HG02642 (cell line): Measurements from ENCODE around the gene QTRT2.

ENCODE experiments used
- ATAC-seq: cut with Tn5 transposase; IDR thresholded peaks from one replicate; pipeline ENCODE4 v1.9.1; 2021; ENCODE audit warnings: mild to moderate bottlenecking; ENCODE audit not compliant: unreplicated experiment, poor library complexity

The QTRT2 gene

DNA sequence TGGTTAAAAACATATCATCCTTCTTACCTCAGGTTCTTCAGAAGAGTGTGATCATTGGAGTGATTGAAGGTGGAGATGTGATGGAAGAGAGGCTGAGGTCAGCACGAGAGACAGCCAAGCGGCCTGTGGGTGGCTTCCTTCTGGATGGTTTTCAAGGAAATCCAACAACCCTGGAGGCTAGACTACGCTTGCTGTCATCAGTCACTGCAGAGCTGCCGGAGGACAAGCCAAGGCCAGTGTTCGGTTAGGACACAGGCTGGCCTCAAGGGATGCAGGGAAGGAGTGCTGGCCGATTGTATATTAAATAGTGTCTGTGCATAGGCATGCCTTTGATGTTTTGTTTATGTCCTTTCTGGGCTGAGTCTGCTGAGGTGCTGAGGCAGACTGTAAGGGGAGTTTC lies 20.2 kb downstream of the QTRT2 start:
- no peak for ATAC-seq

DNA sequence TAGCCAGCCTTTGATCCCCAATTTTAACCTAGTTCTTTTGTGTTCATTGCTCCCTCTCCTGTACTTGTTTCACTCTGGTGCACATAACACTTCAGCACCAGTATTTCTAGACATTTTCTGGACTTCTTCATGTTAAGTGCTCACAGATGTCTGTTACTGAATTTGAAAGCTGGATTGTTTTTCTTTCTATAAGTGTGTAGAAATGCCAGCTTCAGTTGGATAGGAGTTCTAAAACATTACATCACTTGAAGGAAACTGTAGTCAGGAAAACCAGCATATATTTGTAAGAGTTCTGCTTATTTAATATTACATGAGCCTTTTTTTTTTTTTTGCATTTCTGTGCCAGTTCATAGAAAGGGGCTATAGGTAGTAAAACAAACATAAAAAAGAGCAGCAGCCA lies 21.6 kb downstream of the QTRT2 start:
- no peak for ATAC-seq

DNA sequence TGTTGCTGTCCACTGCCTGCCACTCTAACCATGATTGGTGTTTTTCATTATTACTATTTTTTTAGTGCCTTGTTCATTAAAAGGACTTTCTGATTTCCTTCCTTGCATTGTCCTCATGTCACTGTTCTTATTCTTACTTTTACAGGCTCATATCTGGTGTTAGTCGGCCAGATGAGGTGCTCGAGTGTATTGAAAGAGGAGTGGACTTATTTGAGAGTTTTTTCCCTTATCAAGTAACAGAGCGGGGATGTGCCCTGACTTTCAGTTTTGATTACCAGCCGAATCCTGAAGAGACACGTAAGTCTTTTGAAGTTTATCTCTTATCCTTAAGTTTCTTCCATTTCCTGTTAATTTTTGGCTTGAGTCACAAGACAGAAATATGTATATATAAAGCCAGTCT lies 23.2 kb downstream of the QTRT2 start:
- no peak for ATAC-seq

DNA sequence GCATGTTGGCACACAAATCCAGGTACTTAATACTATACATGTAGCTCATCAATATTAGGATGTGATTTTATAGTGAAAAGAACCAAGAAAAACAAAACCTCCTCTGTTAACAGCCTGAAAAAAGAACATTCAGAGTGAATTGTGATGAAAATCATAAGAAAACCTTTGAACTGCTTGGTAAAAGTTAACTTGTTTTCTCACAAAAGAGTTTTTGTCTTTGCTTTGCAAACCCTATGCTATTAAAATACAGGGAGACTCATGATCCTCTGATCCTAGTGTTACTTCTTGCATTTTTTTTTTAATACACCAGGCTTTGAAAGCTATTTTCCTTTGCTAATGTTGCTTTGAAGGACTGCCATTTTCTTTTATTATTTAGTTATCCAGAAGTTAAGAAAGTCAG lies 23.7 kb downstream of the QTRT2 start:
- ATAC-seq, result no peak

DNA sequence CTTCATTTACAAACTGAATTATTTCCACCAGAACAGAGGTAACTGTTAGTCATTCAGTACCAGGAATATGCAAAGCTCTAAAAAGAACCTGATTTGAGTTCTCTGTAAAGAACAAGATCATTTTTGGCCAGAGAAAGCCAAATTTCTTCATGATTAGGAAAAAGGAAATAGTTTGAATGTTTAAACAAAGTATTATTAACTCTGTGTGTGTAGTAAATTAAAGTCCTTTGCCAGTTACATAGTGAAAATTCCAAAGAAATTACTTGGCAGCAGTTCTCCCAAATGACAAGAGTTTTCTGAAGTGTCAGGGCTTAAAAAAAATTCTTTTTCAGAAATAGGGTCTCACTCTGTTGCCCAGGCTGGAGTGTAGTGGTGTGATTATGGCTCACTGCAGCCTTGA lies 24.5 kb downstream of the QTRT2 start:
- no peak for ATAC-seq

DNA sequence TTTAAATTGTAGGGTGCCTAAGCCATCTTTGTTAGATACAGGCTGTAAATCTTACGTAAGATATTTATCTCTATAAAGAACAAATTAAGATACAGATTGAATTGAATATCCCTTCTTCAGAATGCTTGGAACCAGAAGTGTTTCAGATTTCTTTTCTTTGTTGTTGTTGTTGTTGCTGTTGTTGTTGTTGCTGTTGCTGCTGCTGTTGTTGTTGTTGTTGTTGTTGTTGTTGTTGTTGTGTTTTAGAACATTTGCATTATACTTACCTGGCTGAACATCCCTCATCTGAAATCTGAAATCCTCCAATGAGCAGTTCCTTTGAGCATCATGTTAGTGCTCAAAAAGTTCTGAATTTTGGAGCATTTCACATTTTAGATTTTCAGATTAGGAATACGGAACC lies 26.6 kb downstream of the QTRT2 start:
- no peak for ATAC-seq

DNA sequence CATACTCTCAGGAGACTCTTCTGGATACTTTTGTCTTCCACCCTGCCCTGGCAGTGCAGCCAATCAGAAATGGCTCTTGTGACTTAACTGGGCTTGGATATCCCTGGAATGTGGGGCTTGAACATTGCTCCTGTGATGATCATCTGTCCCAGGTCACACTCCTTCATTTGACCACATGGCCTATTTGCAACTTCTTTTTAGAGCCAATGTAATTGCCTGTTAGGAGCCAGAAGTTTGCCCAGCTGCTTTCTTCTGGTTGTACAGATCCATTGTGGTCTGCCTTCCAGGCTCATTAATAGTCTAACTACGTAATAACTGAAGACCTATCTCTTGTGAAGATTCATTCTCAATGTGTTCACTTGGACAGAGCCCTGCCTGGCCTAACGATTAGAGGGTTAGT lies 29.8 kb downstream of the QTRT2 start:
- no peak for ATAC-seq

DNA sequence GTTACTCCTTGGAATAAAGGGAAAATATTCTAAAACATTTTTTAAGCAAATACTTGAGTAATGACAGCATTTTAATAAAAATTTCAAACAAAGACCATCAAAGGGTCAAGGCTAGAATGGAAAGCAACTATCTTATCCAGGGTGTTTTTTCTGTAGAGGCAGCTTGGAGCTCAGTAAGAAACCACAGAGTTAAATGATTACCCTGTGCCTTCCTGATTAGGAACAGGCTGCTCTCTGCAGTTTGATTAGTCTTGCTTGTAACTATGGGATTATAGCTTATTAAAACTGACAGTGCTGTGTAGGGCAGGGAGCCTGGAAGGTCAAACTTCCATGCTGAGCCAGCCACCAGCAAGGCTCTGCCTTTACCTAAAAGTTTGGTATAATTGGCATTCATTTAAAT lies 33.1 kb downstream of the QTRT2 start:
- no peak for ATAC-seq

DNA sequence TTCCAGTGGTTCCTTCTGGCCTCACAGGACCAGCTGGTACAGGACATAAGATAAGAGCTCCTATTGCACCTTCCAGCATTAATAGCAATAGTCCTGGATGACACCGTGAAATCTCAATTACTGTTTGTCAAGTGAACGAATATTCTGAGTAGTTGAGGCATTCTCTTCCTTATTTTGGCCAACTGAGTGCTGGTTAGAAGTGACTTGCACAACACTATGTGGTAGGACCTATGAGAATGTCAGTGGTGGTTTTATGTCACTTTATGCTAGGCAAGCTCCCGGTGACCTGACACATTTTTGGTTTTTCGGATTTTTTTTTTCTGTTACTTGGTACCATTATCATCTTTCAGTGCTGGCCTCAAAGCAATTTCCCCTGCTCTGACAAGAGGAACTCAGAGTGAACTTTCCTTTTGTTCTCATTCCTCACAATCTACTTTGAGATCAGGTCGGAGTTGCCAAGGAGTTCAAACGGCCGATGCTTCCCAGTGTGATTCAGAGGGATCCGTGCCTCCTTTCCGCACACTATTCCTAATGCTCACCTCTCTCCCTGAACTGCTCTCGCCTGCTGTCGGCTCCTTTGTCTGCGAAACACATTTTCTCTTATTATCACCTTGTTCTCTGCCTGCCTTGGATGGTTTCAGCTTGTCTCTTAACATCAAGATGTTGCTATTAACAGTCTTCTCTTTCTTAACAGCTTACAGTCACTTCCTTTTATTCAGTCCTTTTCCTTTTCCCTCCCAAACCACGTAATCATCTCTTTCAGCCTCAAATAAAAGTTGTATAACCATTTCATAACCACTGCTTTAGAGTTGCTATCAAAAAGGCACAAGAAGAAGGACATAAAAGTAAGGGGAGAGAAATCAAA lies 35.8 kb downstream of the QTRT2 start:
- no peak for ATAC-seq

DNA sequence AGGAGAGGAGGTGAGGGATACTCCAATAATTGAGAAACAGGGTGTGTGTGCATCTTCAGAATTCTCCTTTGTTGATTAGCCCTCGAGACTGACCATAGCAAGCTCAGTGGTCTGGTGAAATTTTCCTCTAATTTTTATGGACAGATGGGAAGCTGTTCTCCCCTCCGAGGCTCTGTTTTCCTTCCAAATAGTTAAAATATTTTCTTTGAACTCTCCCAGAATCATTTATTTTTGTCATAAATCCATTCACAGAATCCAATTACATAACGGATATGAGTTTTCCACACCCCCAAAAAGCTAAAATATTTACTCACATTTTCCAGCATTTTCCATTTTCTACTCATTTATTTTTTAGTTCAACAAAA lies 36.5 kb downstream of the QTRT2 start:
- no peak for ATAC-seq

DNA sequence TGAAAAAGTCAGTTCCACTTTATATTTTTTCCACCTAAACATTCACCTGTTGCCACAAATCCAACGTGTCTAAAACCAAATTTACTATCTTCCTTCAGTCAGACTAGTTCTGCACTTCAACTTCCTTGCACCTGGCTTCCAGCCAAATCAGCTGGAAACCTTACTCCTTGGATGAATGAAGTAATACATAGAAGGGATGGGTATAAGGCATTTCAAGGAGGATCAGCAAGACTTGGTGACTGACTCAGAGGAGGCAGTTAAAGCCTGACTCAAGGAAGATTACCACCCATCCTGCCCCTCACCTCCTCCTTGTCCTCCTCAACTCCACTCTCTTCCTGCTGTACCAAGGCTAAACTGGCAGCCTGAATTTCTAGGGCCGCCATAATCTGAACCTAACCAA lies 37.1 kb downstream of the QTRT2 start:
- no peak for ATAC-seq

DNA sequence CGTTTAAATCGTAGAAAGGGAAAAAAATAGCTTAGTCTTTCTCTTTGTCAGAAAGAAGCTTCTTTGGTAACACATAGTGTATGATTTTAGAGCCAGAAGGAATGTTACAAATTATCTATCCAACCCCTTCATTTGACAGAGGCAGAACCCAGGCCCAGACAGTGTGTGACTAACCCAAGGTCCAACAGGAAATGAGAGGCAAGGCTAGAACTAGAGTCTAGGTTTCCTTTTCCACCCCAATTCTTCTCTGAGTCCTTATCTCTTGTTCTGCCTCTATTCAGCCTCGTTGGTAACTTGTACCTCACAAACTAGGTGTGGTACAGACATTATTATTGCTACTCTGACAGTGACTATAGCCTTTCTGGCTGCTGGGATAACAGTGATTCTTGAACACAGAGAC lies 39.3 kb downstream of the QTRT2 start:
- ATAC-seq, result no peak

DNA sequence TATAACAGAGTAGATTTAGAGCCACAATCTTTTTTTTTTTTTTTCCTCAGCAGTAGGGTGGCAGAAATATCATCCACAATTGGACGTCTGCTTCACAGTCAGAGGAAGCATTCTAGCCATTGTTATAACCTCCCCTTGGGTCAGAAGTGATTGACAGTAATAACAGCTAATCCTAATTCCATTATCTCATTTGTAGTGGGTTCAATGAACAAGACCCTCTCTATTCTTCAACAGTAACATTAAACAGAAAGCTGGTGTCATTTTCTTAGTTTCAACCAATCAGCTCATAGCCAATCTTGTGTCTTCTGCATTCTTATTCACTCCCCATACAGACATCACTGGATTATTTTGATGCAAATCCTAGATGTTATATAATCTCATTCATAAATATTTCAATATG lies 44.6 kb downstream of the QTRT2 start:
- ATAC-seq, result no peak

DNA sequence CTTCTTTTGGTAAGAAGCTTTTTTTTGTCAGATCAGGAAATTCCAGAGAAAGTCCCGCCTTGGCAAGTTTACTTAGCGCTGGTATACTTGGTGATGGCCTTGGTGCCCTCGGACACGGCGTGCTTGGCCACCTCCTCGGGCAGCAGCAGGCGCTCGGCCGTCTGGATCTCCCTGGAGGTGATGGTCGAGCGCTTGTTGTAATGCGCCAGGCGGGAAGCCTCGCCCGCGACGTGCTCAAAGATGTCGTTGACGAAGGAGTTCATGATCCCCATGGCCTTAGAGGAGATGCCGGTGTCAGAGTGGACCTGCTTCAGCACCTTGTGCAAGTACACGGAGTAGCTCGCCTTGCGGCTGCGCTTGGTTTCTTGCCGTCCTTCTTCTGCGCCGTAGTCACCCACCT lies 46.6 kb downstream of the QTRT2 start:
- no peak for ATAC-seq

DNA sequence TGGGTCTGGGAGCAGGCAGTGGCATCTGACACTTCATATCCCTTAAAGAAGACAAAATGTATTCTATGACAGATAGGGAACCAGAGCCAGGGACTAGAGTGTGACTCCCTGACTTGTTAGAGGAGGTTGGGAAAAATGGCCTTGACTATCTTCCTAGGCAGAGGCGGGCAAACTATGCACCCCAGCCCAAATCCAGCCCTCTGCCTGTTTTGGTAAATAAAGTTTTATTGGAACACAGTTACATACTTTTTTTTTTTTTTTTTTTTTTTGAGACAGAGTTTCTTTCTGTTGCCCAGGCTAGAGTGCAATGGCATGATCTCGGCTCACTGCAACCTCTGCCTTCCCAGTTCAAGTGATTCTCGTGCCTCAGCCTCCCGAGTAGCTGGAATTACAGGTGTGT lies 47.3 kb downstream of the QTRT2 start:
- ATAC-seq, result no peak

DNA sequence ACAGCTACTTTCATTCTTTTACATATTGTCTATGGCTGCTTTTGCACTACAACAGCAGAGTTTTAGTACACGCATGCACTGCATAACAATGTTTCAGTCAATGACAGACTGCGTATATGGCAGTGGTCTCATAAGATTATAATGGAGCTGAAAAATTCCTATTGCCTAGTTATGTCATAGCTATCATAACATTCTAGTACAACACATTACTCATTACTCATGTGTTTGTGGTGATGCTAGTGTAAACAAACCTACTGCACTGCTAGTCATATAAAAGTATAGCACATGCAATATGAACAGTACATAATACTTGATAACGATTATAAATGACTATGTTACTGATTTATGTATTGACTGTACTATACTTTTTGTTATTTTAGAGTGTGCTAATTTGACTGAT lies 47.9 kb downstream of the QTRT2 start:
- no peak for ATAC-seq

DNA sequence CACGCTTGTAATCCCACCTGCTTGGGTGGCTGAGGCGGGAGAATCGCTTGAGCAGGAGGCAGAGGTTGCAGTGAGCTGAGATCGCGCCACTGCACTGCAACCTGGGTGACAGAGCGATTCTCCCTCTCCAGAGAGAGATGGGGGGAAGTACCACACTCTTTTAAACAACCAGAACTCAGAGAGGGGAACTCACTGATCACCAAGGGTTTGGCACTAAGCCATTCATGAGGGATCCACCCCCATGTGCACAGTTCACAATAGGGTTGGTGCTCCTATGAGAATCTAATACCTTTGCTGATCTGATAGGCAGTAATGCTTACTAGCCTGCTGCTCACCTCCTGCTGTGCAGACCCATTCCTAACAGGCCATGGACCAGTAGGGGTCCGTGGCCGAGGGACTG lies 51.6 kb downstream of the QTRT2 start:
- no peak for ATAC-seq

DNA sequence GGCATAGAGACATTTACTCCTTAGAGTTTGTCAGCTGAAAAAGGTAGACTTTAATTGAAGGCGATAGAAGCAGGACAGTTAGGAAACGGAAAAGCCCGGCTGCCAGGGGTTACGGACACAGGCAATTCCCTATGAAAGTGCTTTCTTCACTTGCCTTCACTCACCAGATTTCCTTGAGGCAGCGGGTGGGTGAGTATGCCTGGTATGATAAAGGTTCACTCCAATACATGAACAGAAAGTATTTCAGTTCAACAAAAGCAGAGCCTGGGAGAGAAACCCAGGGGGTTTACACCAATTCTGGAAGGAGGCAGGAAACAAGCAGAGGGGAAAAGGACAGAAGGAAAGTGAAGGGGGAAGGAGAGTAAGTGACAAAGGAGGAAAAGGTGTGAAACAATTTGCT lies 53.9 kb downstream of the QTRT2 start:
- ATAC-seq, result no peak

DNA sequence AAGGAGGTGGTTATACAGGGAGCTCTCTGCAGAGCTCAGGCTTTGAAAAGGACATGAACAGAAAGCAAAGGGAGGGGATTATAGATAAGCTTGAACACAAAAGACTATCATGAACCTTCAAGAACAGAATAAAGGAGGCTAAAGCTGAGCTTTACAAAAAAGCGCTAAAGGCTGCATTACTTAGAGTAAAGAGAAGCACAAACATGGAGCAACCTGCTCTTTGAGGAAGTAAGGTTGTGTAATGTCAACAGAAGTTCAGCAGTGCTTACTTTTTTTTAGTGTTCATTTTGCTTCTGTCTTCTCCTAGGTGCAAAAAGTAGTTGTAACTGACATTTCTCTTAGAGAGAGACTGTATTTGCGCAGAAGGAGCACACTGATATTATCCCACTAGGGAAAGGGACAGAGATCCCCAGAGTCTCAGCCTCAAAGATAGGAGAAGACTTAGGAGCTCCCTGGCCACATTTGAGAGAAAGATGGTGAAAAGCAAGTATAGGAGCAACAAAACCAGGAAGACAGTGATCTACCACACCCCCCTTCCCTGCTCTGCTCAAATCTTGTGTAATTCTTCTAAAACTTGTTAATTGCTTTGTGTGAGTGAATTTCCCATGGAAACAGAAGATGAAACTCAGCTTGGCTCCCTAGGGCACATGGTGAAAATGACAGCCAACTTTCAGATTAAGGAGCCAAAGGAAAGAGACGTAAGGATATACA lies 54.7 kb downstream of the QTRT2 start:
- no peak for ATAC-seq

DNA sequence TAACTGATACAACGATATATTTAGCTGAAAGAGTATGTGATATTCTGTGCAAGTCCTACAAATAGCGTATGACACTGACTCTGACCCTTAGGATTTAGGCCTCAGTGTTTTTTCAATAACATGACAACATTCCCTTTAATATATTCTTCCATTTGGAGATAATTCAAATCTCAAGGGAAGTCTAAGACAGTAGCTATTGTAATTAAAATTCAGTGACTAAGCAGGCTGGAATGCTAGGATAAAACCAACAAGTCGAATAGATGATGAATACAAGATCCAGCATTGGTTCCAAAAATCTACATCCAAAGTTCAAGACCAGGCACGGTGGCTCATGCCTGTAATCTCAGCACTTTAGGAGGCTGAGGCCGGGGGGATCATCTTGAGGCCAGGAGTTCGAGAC lies 56.2 kb downstream of the QTRT2 start:
- ATAC-seq, result no peak

DNA sequence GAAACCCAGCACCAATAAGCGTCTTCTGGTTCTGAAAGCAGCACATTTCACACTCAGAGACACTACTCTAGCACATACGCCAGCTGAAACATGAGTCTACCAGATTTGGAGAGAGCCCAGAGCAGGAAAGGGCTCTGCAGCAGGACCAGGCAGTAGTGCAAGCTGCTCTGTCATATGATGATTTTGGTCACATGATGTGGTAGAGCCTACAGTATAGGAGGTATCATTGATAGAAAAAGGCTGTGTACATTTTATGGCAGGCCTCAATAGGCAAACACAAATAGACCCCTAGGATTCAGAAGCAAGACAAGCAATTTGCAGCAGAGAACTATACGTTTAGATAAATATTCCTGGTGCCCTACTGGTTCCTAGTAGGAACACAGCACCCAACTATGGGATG lies 58.2 kb downstream of the QTRT2 start:
- ATAC-seq, result no peak

DNA sequence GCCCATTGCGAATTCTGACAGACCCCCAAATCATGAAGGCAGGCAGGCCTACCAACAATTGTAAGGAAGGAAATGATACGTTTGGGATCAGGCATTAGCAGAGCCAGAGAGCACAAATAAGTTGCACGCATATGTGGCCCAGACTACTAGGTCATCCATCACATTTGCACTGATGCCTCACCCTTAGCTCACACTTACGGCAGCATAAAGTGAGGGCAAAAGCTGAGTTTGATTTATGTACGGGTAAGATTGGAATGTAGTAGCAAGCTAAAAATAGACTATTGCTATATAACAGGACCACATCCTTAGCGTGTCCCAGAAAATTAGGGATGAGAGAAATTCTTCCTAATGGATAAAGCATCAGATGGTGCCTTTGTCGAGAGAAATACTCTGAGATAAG lies 58.6 kb downstream of the QTRT2 start:
- ATAC-seq, result no peak
